HepG2 (cell line): Measurements from ENCODE around the gene MAB21L4. TPM values are rescaled to one million over a fixed set of nuclear protein-coding genes. Genes with fewer than 3 reads are reported as not detected.

Source experiments
- CAMTA2 ChIP-seq: sonication (generic); formaldehyde crosslinking; IDR thresholded peaks from 2 replicates; pipeline ENCODE4 v1.4.0; 2020; ENCODE audit warnings: mild to moderate bottlenecking, missing genetic modification reagents, borderline replicate concordance
- CBX1 ChIP-seq: IDR thresholded peaks from one replicate; pipeline ENCODE4 v1.6.1; 2016; ENCODE audit warnings: antibody characterized with exemption, low read depth
- HNF4A ChIP-seq: sonication (generic); formaldehyde crosslinking; IDR thresholded peaks from 2 replicates; pipeline ENCODE4 v1.4.0; 2020; ENCODE audit warnings: missing genetic modification reagents
- KDM5B ChIP-seq: sonication (generic); formaldehyde crosslinking; IDR thresholded peaks from 2 replicates; pipeline ENCODE4 v1.4.0; 2020; ENCODE audit warnings: missing genetic modification reagents, mild to moderate bottlenecking, borderline replicate concordance
- MED8 ChIP-seq: sonication (generic); formaldehyde crosslinking; IDR thresholded peaks from 2 replicates; pipeline ENCODE4 v1.8.1; 2023; ENCODE audit warnings: mild to moderate bottlenecking, missing genetic modification reagents; ENCODE audit not compliant: insufficient replicate concordance
- PPARG ChIP-seq: conservative IDR thresholded peaks from 2 replicates; pipeline ENCODE4 v1.6.1; 2016; ENCODE audit warnings: missing biosample characterization, missing genetic modification reagents
- RFXAP ChIP-seq: sonication (generic); formaldehyde crosslinking; IDR thresholded peaks from 2 replicates; pipeline ENCODE4 v1.4.0; 2020; ENCODE audit warnings: missing genetic modification reagents, borderline replicate concordance
- SIX4 ChIP-seq: sonication (generic); formaldehyde crosslinking; IDR thresholded peaks from 2 replicates; pipeline ENCODE4 v1.4.0; 2020; ENCODE audit warnings: missing genetic modification reagents
- THYN1 ChIP-seq: sonication (generic); formaldehyde crosslinking; IDR thresholded peaks from 2 replicates; pipeline ENCODE4 v1.8.1; 2023; ENCODE audit warnings: low read depth, mild to moderate bottlenecking, moderate library complexity, missing genetic modification reagents, borderline replicate concordance
- ZNF547 ChIP-seq: sonication (generic); formaldehyde crosslinking; IDR thresholded peaks from 2 replicates; pipeline ENCODE4 v1.5.1; 2020; ENCODE audit warnings: mild to moderate bottlenecking, missing genetic modification reagents
- ZNF660 ChIP-seq: sonication (generic); formaldehyde crosslinking; IDR thresholded peaks from 2 replicates; pipeline ENCODE4 v1.5.1; 2020; ENCODE audit warnings: mild to moderate bottlenecking, low read depth, missing genetic modification reagents, borderline replicate concordance
- ZNF841 ChIP-seq: sonication (generic); formaldehyde crosslinking; IDR thresholded peaks from 2 replicates; pipeline ENCODE4 v1.8.1; 2023; ENCODE audit warnings: missing genetic modification reagents, borderline replicate concordance
- polyA plus RNA-seq, 8 experiments: library from polyadenylated mRNA; depleted of rRNA in 3 of 8; stranded (reverse) in 7 of 8; unstranded in 1 of 8; fragments of >200 nt; fragmentation: Illumina TruSeq in 4 of 8; extraction: Trizol in 4 of 8; gene quantifications; 2 replicates each; pipeline versions ENCODE4 v1.2.1 to v1.2.3, GENCODE V29; 2011 to 2016; ENCODE audit warnings: low read depth in 4 of 8, missing spikeins in 1 of 8, mixed read lengths in 1 of 8; ENCODE audit not compliant: insufficient read depth in 1 of 8
- total RNA-seq, 5 experiments: library from RNA; depleted of rRNA; stranded (reverse); fragments of >200 nt; fragmentation: Illumina TruSeq; extraction: Trizol; gene quantifications; 2 replicates each; pipeline ENCODE4 v1.2.3, GENCODE V29; 2016; ENCODE audit warnings: low read depth in 1 of 5
- TF ChIP-seq, protein P1 (sequence below): sonication (generic); formaldehyde crosslinking; IDR thresholded peaks from 2 replicates; pipeline ENCODE4 v1.4.0; 2020; ENCODE audit warnings: missing genetic modification reagents
- TF ChIP-seq, protein P2 (sequence below): sonication (generic); formaldehyde crosslinking; IDR thresholded peaks from 2 replicates; pipeline ENCODE4 v1.4.0; 2020; ENCODE audit warnings: missing genetic modification reagents, borderline replicate concordance
- TF ChIP-seq, protein P3 (sequence below): sonication (generic); formaldehyde crosslinking; IDR thresholded peaks from 2 replicates; pipeline ENCODE4 v1.5.1; 2020; ENCODE audit warnings: mild to moderate bottlenecking, moderate library complexity, missing genetic modification reagents
- TF ChIP-seq, protein P4 (sequence below), 2 experiments: IDR thresholded peaks; 2 replicates each; pipeline ENCODE4 v1.6.1; 2011 to 2012; ENCODE audit warnings: low read length in 2 of 2, borderline replicate concordance in 1 of 2, low read depth in 1 of 2, mild to moderate bottlenecking in 1 of 2, moderate library complexity in 1 of 2
- TF ChIP-seq, protein P5 (sequence below): sonication (generic); formaldehyde crosslinking; conservative IDR thresholded peaks from 2 replicates; pipeline ENCODE4 v1.4.0; 2020; ENCODE audit warnings: mild to moderate bottlenecking, missing genetic modification reagents, moderate library complexity

MAB21L4 gene
- total and polyA plus RNA-seq, 2 of the 13 experiments (the other 11 are each of a cell fraction or from before 2014, with no cell fraction given) = 3.0 to 14.0 TPM

- no peak for TF ChIP-seq MED8 (CRISPR knock-in tag)
- TF ChIP-seq, protein P1, sequence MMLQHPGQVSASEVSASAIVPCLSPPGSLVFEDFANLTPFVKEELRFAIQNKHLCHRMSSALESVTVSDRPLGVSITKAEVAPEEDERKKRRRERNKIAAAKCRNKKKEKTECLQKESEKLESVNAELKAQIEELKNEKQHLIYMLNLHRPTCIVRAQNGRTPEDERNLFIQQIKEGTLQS (CRISPR knock-in tag) = no peak
- no peak for TF ChIP-seq THYN1 (CRISPR knock-in tag)
- no peak for TF ChIP-seq ZNF660 (CRISPR knock-in tag)
- peak; percentile 54 for TF ChIP-seq HNF4A (CRISPR knock-in tag)
- no peak for TF ChIP-seq PPARG (CRISPR knock-in tag)
- TF ChIP-seq, protein P2, sequence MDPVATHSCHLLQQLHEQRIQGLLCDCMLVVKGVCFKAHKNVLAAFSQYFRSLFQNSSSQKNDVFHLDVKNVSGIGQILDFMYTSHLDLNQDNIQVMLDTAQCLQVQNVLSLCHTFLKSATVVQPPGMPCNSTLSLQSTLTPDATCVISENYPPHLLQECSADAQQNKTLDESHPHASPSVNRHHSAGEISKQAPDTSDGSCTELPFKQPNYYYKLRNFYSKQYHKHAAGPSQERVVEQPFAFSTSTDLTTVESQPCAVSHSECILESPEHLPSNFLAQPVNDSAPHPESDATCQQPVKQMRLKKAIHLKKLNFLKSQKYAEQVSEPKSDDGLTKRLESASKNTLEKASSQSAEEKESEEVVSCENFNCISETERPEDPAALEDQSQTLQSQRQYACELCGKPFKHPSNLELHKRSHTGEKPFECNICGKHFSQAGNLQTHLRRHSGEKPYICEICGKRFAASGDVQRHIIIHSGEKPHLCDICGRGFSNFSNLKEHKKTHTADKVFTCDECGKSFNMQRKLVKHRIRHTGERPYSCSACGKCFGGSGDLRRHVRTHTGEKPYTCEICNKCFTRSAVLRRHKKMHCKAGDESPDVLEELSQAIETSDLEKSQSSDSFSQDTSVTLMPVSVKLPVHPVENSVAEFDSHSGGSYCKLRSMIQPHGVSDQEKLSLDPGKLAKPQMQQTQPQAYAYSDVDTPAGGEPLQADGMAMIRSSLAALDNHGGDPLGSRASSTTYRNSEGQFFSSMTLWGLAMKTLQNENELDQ (CRISPR knock-in tag) = no peak
- peak; percentile 58; the same call in 1 of the 2 replicates for TF ChIP-seq KDM5B
- TF ChIP-seq CBX1 = no peak
- TF ChIP-seq ZNF841 = no peak
- 0 out of 2 replicates have a peak, but pooled peaks have one; percentile 51 for TF ChIP-seq CAMTA2 (CRISPR knock-in tag)
- TF ChIP-seq, protein P3, sequence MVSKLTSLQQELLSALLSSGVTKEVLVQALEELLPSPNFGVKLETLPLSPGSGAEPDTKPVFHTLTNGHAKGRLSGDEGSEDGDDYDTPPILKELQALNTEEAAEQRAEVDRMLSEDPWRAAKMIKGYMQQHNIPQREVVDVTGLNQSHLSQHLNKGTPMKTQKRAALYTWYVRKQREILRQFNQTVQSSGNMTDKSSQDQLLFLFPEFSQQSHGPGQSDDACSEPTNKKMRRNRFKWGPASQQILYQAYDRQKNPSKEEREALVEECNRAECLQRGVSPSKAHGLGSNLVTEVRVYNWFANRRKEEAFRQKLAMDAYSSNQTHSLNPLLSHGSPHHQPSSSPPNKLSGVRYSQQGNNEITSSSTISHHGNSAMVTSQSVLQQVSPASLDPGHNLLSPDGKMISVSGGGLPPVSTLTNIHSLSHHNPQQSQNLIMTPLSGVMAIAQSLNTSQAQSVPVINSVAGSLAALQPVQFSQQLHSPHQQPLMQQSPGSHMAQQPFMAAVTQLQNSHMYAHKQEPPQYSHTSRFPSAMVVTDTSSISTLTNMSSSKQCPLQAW (CRISPR knock-in tag) = 0 out of 2 replicates have a peak, but pooled peaks have one; percentile 60
- TF ChIP-seq, protein P4, sequence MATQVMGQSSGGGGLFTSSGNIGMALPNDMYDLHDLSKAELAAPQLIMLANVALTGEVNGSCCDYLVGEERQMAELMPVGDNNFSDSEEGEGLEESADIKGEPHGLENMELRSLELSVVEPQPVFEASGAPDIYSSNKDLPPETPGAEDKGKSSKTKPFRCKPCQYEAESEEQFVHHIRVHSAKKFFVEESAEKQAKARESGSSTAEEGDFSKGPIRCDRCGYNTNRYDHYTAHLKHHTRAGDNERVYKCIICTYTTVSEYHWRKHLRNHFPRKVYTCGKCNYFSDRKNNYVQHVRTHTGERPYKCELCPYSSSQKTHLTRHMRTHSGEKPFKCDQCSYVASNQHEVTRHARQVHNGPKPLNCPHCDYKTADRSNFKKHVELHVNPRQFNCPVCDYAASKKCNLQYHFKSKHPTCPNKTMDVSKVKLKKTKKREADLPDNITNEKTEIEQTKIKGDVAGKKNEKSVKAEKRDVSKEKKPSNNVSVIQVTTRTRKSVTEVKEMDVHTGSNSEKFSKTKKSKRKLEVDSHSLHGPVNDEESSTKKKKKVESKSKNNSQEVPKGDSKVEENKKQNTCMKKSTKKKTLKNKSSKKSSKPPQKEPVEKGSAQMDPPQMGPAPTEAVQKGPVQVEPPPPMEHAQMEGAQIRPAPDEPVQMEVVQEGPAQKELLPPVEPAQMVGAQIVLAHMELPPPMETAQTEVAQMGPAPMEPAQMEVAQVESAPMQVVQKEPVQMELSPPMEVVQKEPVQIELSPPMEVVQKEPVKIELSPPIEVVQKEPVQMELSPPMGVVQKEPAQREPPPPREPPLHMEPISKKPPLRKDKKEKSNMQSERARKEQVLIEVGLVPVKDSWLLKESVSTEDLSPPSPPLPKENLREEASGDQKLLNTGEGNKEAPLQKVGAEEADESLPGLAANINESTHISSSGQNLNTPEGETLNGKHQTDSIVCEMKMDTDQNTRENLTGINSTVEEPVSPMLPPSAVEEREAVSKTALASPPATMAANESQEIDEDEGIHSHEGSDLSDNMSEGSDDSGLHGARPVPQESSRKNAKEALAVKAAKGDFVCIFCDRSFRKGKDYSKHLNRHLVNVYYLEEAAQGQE (IDR thresholded peaks at IDR 0.05; ENCODE audit: borderline replicate concordance in 1 of 2, low read depth in 1 of 2, low read length in 2 of 2) = peak; percentile 73 to 93
- TF ChIP-seq ZNF547 (CRISPR knock-in tag) = no peak
- TF ChIP-seq, protein P5, sequence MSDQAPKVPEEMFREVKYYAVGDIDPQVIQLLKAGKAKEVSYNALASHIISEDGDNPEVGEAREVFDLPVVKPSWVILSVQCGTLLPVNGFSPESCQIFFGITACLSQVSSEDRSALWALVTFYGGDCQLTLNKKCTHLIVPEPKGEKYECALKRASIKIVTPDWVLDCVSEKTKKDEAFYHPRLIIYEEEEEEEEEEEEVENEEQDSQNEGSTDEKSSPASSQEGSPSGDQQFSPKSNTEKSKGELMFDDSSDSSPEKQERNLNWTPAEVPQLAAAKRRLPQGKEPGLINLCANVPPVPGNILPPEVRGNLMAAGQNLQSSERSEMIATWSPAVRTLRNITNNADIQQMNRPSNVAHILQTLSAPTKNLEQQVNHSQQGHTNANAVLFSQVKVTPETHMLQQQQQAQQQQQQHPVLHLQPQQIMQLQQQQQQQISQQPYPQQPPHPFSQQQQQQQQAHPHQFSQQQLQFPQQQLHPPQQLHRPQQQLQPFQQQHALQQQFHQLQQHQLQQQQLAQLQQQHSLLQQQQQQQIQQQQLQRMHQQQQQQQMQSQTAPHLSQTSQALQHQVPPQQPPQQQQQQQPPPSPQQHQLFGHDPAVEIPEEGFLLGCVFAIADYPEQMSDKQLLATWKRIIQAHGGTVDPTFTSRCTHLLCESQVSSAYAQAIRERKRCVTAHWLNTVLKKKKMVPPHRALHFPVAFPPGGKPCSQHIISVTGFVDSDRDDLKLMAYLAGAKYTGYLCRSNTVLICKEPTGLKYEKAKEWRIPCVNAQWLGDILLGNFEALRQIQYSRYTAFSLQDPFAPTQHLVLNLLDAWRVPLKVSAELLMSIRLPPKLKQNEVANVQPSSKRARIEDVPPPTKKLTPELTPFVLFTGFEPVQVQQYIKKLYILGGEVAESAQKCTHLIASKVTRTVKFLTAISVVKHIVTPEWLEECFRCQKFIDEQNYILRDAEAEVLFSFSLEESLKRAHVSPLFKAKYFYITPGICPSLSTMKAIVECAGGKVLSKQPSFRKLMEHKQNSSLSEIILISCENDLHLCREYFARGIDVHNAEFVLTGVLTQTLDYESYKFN (CRISPR knock-in tag) = no peak
- TF ChIP-seq SIX4 (CRISPR knock-in tag) = no peak
- TF ChIP-seq RFXAP (CRISPR knock-in tag) = 0 out of 2 replicates have a peak, but pooled peaks have one; percentile 60
These were observed 55.4 kb downstream of the MAB21L4 start (continued) for GRCh38 chr2:240840435-240841060.
